Endodermal cell (in vitro differentiated cells): ENCODE measurements around the gene PGRMC1. TPM values are rescaled to one million over a fixed set of nuclear protein-coding genes. Genes with fewer than 3 reads are reported as not detected.

ENCODE experiments used
- DNase-seq: peaks from one replicate; pipeline ENCODE4 v3.0.0-alpha.2; 2017
- H3K27ac ChIP-seq: 2 replicates; pipeline ENCODE4 v1.5.1; 2013; ENCODE audit warnings: mild to moderate bottlenecking, low read depth, low read length, moderate library complexity
- H3K27me3 ChIP-seq: 2 replicates; pipeline ENCODE4 v1.6.1; 2013; ENCODE audit warnings: mild to moderate bottlenecking, low read length, moderate library complexity; ENCODE audit not compliant: insufficient read depth, control insufficient read depth, poor library complexity, severe bottlenecking
- H3K36me3 ChIP-seq: 2 replicates; pipeline ENCODE4 v1.7.0; 2013; ENCODE audit warnings: mild to moderate bottlenecking, low read length, moderate library complexity; ENCODE audit not compliant: control insufficient read depth, insufficient read depth
- H3K4me1 ChIP-seq: one replicate; pipeline ENCODE4 v1.7.0; 2013; ENCODE audit warnings: low read length; ENCODE audit not compliant: control insufficient read depth, insufficient read depth
- H3K4me3 ChIP-seq: 2 replicates; pipeline ENCODE4 v1.5.1; 2013; ENCODE audit warnings: mild to moderate bottlenecking, low read length, moderate library complexity
- H3K9ac ChIP-seq: 2 replicates; pipeline ENCODE4 v1.6.1; 2013; ENCODE audit warnings: mild to moderate bottlenecking, low read length, moderate library complexity; ENCODE audit not compliant: poor library complexity, severe bottlenecking; ENCODE audit errors: extremely low read depth
- H3K9me3 ChIP-seq: 2 replicates; pipeline ENCODE4 v1.6.1; 2013; ENCODE audit warnings: mild to moderate bottlenecking, low read length, moderate library complexity; ENCODE audit not compliant: control insufficient read depth
- H3K27ac Mint-ChIP-seq: 2 replicates; pipeline ENCODE4 v1.8.0; 2020; ENCODE audit warnings: mixed read lengths
- H3K27me3 Mint-ChIP-seq: 2 replicates; pipeline ENCODE4 v1.8.0; 2021; ENCODE audit warnings: mild to moderate bottlenecking, mixed read lengths; ENCODE audit not compliant: insufficient read depth
- H3K36me3 Mint-ChIP-seq: 2 replicates; pipeline ENCODE4 v1.8.0; 2020; ENCODE audit warnings: low read depth, mixed read lengths
- H3K4me1 Mint-ChIP-seq: 2 replicates; pipeline ENCODE4 v1.8.0; 2020; ENCODE audit warnings: mixed read lengths
- H3K4me3 Mint-ChIP-seq: 2 replicates; pipeline ENCODE4 v1.8.0; 2020; ENCODE audit warnings: mild to moderate bottlenecking, moderate library complexity, mixed read lengths
- H3K9me3 Mint-ChIP-seq: 2 replicates; pipeline ENCODE4 v1.8.0; 2020; ENCODE audit warnings: mild to moderate bottlenecking, mixed read lengths
- WGBS, 2 experiments: methylation state at CpG; one replicate each; pipeline versions ENCODE4 v1.1.5 to v1.1.7; 2013; ENCODE audit warnings: missing lambda C conversion rate in 2 of 2, mixed read lengths in 1 of 2; ENCODE audit not compliant: insufficient coverage in 1 of 2, insufficient read length in 1 of 2; 5-methylcytosine and 5-hydroxymethylcytosine counted together
- total RNA-seq, 2 donors: library from RNA; stranded (reverse); fragmentation: NEBNext Ultra II Directional in 1 of 2; extraction: Animal tissue kit (Norgen Biotek cat#: 25700) in 1 of 2; gene quantifications; 2 replicates in 1 of 2; 3 replicates in 1 of 2; pipeline ENCODE4 v1.2.1, GENCODE V29; 2021
- TF ChIP-seq, protein P1 (sequence below): fragments of 200-600 bp; sonication (generic); conservative IDR thresholded peaks from 2 replicates; pipeline ENCODE4 v1.5.0; 2021; ENCODE audit warnings: antibody characterized with exemption, mild to moderate bottlenecking

PGRMC1 gene
- total RNA-seq, 2 donors from 2014 or later: 108 to 115 TPM

GRCh38 chrX:119235051-119235511 is 1.0 kb upstream of the PGRMC1 start:
- Mint-ChIP-seq H3K27ac (peak overlapping the region; percentile 91), H3K4me3 (peak overlapping the region; percentile 90), H3K27me3 (no peaks in the 10 kb centered on the region), H3K9me3 (peaks cover 42% of the 10 kb centered on the region), H3K4me1 (peaks cover 12% of the 10 kb centered on the region), H3K36me3 (no peaks in the 10 kb centered on the region)
- Histone ChIP-seq H3K9me3 (no peaks in the 10 kb centered on the region), H3K9ac (no peak overlapping the region), H3K36me3 (peaks cover 2% of the 10 kb centered on the region), H3K4me1 (no peaks in the 10 kb centered on the region), H3K27me3 (no peaks in the 10 kb centered on the region), H3K27ac (peak overlapping the region; percentile 85), H3K4me3 (peak overlapping the region; percentile 94)
- TF ChIP-seq, protein P1, sequence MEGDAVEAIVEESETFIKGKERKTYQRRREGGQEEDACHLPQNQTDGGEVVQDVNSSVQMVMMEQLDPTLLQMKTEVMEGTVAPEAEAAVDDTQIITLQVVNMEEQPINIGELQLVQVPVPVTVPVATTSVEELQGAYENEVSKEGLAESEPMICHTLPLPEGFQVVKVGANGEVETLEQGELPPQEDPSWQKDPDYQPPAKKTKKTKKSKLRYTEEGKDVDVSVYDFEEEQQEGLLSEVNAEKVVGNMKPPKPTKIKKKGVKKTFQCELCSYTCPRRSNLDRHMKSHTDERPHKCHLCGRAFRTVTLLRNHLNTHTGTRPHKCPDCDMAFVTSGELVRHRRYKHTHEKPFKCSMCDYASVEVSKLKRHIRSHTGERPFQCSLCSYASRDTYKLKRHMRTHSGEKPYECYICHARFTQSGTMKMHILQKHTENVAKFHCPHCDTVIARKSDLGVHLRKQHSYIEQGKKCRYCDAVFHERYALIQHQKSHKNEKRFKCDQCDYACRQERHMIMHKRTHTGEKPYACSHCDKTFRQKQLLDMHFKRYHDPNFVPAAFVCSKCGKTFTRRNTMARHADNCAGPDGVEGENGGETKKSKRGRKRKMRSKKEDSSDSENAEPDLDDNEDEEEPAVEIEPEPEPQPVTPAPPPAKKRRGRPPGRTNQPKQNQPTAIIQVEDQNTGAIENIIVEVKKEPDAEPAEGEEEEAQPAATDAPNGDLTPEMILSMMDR: no peak
- peak; percentile 63 for DNase-seq
- 27% methylated on average over 8 of the region's 8 CpGs; no CpG with 5 or more reads in 1 of the 2 experiments for WGBS, 2 experiments

- Histone ChIP-seq H3K36me3 (peaks cover 20% of the 10 kb centered on the region), H3K9me3 (no peaks in the 10 kb centered on the region), H3K27ac (peak overlapping the region; percentile 75), H3K27me3 (no peaks in the 10 kb centered on the region), H3K4me3 (peak overlapping the region; percentile 94), H3K9ac (peak overlapping the region; percentile 68), H3K4me1 (no peaks in the 10 kb centered on the region)
- peaks cover 12% of the 10 kb centered on the region for H3K4me1 Mint-ChIP-seq
- TF ChIP-seq, protein P1: no peak
- peaks cover 41% of the 10 kb centered on the region for H3K9me3 Mint-ChIP-seq
- DNase-seq: peak; percentile 44
- no peaks in the 10 kb centered on the region for H3K27me3 Mint-ChIP-seq
- H3K36me3 Mint-ChIP-seq: peaks cover 4% of the 10 kb centered on the region
- H3K27ac Mint-ChIP-seq: peak overlapping the region; percentile 94
- whole genome bisulfite sequencing, 2 experiments: 0% methylated on average over 5 to 56 of the region's 58 CpGs
- H3K4me3 Mint-ChIP-seq: peak overlapping the region; percentile 90
Observed at GRCh38 chrX:119236623-119237561, 807 bp downstream of the PGRMC1 start.

DNA sequence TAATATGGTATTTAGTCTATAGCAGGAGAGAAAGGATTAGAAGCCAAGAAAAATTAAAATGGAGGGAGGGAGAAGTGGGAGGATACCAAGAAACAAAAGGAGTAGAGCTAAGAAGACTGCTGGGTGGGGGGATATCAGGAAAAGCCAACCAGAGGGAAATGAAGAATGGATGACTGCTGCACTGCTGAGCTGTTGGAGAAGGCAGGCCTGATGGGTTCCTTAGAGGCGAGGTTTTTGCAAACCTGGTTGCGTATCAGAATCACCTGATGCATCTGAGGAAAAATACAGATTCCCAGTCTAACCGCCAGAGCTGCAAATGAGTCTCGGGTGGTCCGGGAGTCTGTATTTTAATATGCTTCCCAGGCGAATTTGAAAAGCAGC is 1.5 kb downstream of the PGRMC1 start:
- no peak overlapping the region for H3K27ac ChIP-seq
- Mint-ChIP-seq H3K36me3 (peaks cover 9% of the 10 kb centered on the region), H3K9me3 (peaks cover 46% of the 10 kb centered on the region)

More for the DNA sequence above, 1.5 kb downstream of the PGRMC1 start:
- Histone ChIP-seq H3K4me1 (no peaks in the 10 kb centered on the region), H3K9ac (peak overlapping the region; percentile 68), H3K9me3 (no peaks in the 10 kb centered on the region), H3K27me3 (no peaks in the 10 kb centered on the region), H3K4me3 (peak overlapping the region; percentile 94), H3K36me3 (peaks cover 24% of the 10 kb centered on the region)
- TF ChIP-seq, protein P1: no peak
- DNase-seq: peak; percentile 50
- H3K27ac Mint-ChIP-seq: peak overlapping the region; percentile 94
- WGBS, 2 experiments: 4% methylated on average over 6 of the region's 6 CpGs; no CpG with 5 or more reads in 1 of the 2 experiments
- peak overlapping the region; percentile 90 for H3K4me3 Mint-ChIP-seq
- peaks cover 12% of the 10 kb centered on the region for H3K4me1 Mint-ChIP-seq
- no peaks in the 10 kb centered on the region for H3K27me3 Mint-ChIP-seq
